Neuron (in vitro differentiated cells): Measurements from ENCODE around the gene CD101.
A peak's percentile ranks its signal among the peaks of the same experiment; 100 is the strongest.

Experiments used
- H2AFZ ChIP-seq: one replicate; pipeline ENCODE4 v1.6.1; 2013; ENCODE audit warnings: low read depth, mild to moderate bottlenecking, inconsistent platforms, low read length, moderate library complexity
- H3K27me3 ChIP-seq: one replicate; pipeline ENCODE4 v1.6.1; 2013; ENCODE audit warnings: low read length; ENCODE audit not compliant: insufficient read depth
- H3K36me3 ChIP-seq: one replicate; pipeline ENCODE4 v1.6.1; 2013; ENCODE audit warnings: low read length; ENCODE audit not compliant: insufficient read depth
- H3K4me1 ChIP-seq: one replicate; pipeline ENCODE4 v1.6.1; 2013; ENCODE audit warnings: low read length; ENCODE audit not compliant: insufficient read depth
- H3K4me3 ChIP-seq: 2 replicates; pipeline ENCODE4 v1.5.1; 2013; ENCODE audit warnings: mild to moderate bottlenecking, low read length, moderate library complexity
- H3K9me3 ChIP-seq: one replicate; pipeline ENCODE4 v1.6.1; 2013; ENCODE audit warnings: low read length

The CD101 gene

GRCh38 chr1:117058810-117059209 is 57.2 kb downstream of the CD101 start:
- Histone ChIP-seq H2AFZ (peak overlapping the region; percentile 75), H3K4me1 (peaks cover 11% of the 10 kb centered on the region), H3K36me3 (peaks cover 7% of the 10 kb centered on the region), H3K27me3 (no peaks in the 10 kb centered on the region), H3K4me3 (peak overlapping the region; percentile 73), H3K9me3 (no peaks in the 10 kb centered on the region)

DNA sequence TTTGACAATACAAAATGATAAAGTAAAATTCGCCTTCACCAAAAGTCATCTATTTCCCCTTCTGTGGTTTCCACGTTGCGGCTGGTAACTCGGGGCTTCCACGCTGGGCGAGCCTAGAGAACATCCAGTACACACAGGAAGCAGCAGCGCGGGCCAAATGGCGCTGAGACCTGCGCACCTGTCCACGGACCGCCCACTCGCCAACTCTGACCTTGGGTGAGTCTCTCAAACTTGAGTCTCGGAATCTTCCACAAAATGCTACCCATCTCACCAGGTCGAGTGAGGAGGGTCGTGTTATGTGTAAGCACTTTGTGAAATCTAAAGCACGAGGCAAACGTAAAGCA is 57.7 kb downstream of the CD101 start:
- Histone ChIP-seq H2AFZ (peak overlapping the region; percentile 75), H3K9me3 (no peaks in the 10 kb centered on the region), H3K36me3 (peaks cover 7% of the 10 kb centered on the region), H3K27me3 (no peaks in the 10 kb centered on the region), H3K4me1 (peaks cover 11% of the 10 kb centered on the region), H3K4me3 (peak overlapping the region; percentile 73)

DNA sequence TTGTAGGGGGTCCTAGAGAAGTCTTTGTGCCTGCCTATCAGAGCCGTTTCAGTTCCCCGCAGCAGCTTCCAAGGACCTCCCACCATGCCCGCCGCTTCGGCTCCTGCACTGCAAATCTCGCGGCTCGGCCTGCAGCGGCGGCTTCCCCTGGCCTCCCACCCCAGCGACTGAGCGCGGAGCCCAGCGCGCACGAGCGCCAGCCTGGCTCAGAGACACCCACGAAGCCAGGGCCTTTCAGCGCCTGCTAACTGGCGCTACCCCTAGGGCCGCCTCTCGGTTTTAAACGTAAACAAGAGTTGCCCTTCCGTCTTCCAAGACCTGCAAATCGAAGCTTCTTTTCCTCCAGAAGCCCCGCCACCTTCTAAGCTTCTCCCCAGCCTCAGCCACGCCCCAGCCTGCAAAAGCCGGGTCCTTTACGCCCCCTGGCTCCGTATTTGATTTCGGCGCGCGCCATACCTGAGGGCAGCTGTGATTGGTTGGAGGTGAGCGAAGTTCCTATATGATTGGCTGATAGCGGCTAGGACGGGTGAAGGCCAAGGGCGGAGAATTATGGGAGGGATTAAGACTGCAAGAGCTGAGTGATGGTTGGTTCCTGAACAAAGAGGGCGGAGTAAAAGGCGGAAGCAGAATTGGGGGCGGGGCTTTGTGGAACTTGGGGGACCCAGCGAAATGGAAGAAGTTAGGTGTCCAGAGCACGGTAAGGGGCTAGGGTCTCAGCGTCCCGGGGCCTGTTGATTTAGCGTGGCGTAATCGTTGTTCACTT is 58.3 kb downstream of the CD101 start, which contains the start of gene TTF2:
TSS of gene TTF2 (plus strand) at position 649 of the 763 bp plus-strand sequence. CDS start at position 670, 21 bp downstream.
- H2AFZ ChIP-seq = peak within 1 kb of the TSS; percentile 75
- peaks cover 8% of the 10 kb centered on the region for H3K36me3 ChIP-seq
- H3K9me3 ChIP-seq = no peaks in the 10 kb centered on the region
- no peaks in the 10 kb centered on the region for H3K27me3 ChIP-seq
- H3K4me3 ChIP-seq = peak within 1 kb of the TSS; percentile 73
- peaks cover 11% of the 10 kb centered on the region for H3K4me1 ChIP-seq

GRCh38 chr1:117060441-117061317 is 59.1 kb downstream of the CD101 start:
- Histone ChIP-seq H3K36me3 (peaks cover 8% of the 10 kb centered on the region), H2AFZ (peak overlapping the region; percentile 75), H3K4me1 (peaks cover 11% of the 10 kb centered on the region), H3K27me3 (no peaks in the 10 kb centered on the region), H3K4me3 (peak overlapping the region; percentile 73), H3K9me3 (no peaks in the 10 kb centered on the region)

GRCh38 chr1:117061986-117062415 is 60.4 kb downstream of the CD101 start:
- Histone ChIP-seq H3K9me3 (no peaks in the 10 kb centered on the region), H3K4me3 (no peak overlapping the region), H3K4me1 (peaks cover 11% of the 10 kb centered on the region), H3K27me3 (no peaks in the 10 kb centered on the region), H3K36me3 (peaks cover 10% of the 10 kb centered on the region), H2AFZ (no peak overlapping the region)

DNA sequence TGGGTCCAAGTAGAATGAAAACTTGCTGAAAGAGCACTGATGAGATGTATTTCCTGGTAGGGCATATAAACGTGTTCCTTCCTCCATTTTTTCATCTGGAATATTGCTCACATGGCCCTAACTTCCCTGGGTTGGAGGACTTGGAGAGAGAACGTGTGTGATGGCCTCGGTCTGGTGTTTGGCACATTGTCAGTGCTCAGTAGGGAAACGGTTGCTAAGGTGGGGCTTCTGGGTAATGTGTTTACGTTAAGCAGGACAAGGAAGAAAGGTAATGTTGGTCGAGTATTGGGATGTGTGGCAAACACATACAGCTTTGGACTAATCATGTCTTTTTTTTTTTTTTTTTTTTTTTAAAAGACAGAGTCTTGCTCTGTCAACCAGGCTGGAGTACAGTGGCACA is 64.8 kb downstream of the CD101 start:
- Histone ChIP-seq H3K27me3 (no peaks in the 10 kb centered on the region), H3K36me3 (peaks cover 10% of the 10 kb centered on the region), H3K4me3 (no peak overlapping the region), H3K4me1 (no peaks in the 10 kb centered on the region), H3K9me3 (no peaks in the 10 kb centered on the region), H2AFZ (no peak overlapping the region)

DNA sequence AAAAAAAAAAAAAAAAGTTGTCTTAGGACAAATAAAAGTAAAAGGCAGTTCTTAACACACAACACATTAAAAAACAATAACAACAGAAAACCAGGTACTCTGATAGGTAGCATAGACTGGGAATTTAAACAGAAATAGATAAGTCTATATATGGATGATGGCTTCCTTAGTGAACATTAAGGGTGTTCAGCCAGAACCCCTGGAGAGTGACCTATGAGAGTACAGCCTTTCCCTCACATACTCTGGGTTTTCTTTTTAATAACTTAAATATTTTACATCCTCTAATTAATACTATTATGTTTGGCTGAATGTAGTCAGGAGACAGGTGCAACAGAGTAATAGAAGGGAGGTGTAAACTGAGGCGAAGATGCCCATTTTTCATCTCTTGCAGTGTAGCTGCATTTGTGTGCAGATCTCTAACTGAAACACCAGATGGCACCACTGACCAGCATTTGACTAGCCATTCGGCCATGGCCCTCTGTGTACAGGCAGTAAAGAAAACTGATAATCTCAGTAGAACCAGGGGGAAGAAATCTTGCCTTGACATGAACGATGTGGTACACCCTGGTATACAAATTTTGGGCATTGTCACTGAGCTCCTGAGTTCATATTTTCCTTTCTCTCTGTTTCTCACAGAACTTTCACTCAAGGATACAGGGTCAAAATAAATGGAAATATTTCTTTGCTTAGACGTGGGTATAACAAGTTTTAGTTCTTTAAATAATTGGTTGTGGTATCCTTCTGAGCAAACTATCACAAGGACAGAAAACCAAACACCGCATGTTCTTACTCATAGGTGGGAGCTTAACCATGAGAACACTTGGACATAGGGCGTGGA is 66.2 kb downstream of the CD101 start:
- Histone ChIP-seq H2AFZ (no peak overlapping the region), H3K4me1 (no peaks in the 10 kb centered on the region), H3K36me3 (peaks cover 9% of the 10 kb centered on the region), H3K9me3 (no peaks in the 10 kb centered on the region), H3K27me3 (no peaks in the 10 kb centered on the region), H3K4me3 (no peak overlapping the region)

GRCh38 chr1:117068580-117068979 is 67.0 kb downstream of the CD101 start:
- Histone ChIP-seq H3K36me3 (peaks cover 6% of the 10 kb centered on the region), H3K4me3 (no peak overlapping the region), H3K9me3 (no peaks in the 10 kb centered on the region), H2AFZ (no peak overlapping the region), H3K4me1 (no peaks in the 10 kb centered on the region), H3K27me3 (no peaks in the 10 kb centered on the region)

DNA sequence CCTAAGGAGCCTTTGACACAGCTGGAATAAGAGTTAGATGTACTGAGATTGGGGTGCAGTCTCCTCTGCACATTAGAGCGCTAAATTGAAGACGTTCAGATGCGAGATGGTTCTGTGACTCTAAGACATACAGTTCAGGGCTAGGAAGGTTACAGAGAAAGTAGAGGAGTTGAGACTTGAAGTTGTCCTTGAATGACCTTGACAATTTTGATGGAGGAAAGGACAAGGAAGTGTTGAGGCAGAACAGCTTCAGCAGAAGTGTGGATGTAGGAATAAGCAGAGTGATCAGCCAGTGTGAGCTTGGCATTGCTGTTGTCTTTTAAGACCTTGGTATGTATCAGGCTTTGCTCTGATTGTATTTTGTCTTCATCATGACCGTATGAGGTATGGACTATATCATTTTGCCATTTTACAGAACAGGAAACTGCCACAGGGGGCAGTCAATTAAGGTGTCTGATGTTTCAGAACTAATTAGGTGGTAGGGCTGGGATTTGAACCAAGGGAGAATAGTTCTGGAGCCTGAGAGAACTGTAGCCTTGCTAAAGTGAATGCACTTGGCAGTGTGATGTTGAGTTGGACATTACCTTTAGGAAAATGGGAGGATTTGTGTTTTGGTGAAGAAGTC is 67.8 kb downstream of the CD101 start:
- no peak overlapping the region for H3K4me3 ChIP-seq
- no peak overlapping the region for H2AFZ ChIP-seq
- no peaks in the 10 kb centered on the region for H3K27me3 ChIP-seq
- peaks cover 12% of the 10 kb centered on the region for H3K36me3 ChIP-seq
- no peaks in the 10 kb centered on the region for H3K9me3 ChIP-seq
- H3K4me1 ChIP-seq = no peaks in the 10 kb centered on the region

- no peaks in the 10 kb centered on the region for H3K27me3 ChIP-seq
- H2AFZ ChIP-seq = no peak overlapping the region
- no peak overlapping the region for H3K4me3 ChIP-seq
- H3K9me3 ChIP-seq = no peaks in the 10 kb centered on the region
- H3K36me3 ChIP-seq = peaks cover 17% of the 10 kb centered on the region
- no peaks in the 10 kb centered on the region for H3K4me1 ChIP-seq
Measured at GRCh38 chr1:117070124-117070523, 68.6 kb downstream of the CD101 start.

DNA sequence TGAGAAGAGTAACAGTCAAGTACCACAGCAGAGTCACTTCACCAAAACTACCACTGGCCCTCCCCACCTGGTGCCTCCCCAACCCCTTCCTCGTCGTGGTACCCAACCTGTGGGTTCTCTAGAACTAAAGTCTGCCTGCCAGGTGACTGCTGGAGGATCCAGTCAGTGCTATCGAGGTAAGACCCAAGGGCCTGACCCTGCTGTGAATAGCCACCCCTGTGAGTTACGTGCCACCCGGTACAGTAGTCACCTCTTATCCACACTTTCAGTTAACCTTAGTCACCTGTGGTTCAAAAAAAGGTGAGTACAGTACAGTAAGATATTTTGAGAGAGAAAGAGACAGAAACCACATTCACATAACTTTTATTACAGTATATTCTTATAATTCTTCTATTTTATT is 75.1 kb downstream of the CD101 start:
- H2AFZ ChIP-seq = no peak overlapping the region
- no peak overlapping the region for H3K4me3 ChIP-seq
- H3K36me3 ChIP-seq = peaks cover 69% of the 10 kb centered on the region
- H3K4me1 ChIP-seq = no peaks in the 10 kb centered on the region
- H3K9me3 ChIP-seq = no peaks in the 10 kb centered on the region
- no peaks in the 10 kb centered on the region for H3K27me3 ChIP-seq

GRCh38 chr1:117077267-117077666 is 75.7 kb downstream of the CD101 start:
- peaks cover 75% of the 10 kb centered on the region for H3K36me3 ChIP-seq

More at GRCh38 chr1:117077267-117077666, 75.7 kb downstream of the CD101 start:
- Histone ChIP-seq H3K4me3 (no peak overlapping the region), H3K27me3 (no peaks in the 10 kb centered on the region), H3K9me3 (no peaks in the 10 kb centered on the region), H2AFZ (no peak overlapping the region), H3K4me1 (no peaks in the 10 kb centered on the region)
